HCT116 (cell line): ENCODE data around the gene TUBA3E. TPM values are rescaled to one million over a fixed set of nuclear protein-coding genes. Genes with fewer than 3 reads are reported as not detected.

Experiments
- total RNA-seq: library from RNA; stranded (reverse); gene quantifications from one replicate; pipeline ENCODE4 v1.2.1, GENCODE V29; 2021; ENCODE audit not compliant: unreplicated experiment

TUBA3E gene
- total RNA-seq, 1 experiment from 2014 or later: not detected

Other genes starting within 250 kb of the TUBA3E start
- gene RAB6C, start 218.8 kb downstream of the TUBA3E start, total RNA-seq: not detected
- gene POTEF, start 69.2 kb downstream of the TUBA3E start, total RNA-seq: 3.5 TPM
- gene CCDC74B, start 53.3 kb downstream of the TUBA3E start, total RNA-seq: 3.2 TPM
- 98.9 TPM for gene SMPD4, start 16.8 kb downstream of the TUBA3E start, total RNA-seq
- gene MZT2B, start 16.2 kb downstream of the TUBA3E start, total RNA-seq: 334 TPM
- 121 TPM for gene IMP4, start 144.5 kb upstream of the TUBA3E start, total RNA-seq
- 52.4 TPM for gene PTPN18, start 157.6 kb upstream of the TUBA3E start, total RNA-seq